GM08714 (cell line): ENCODE results near the gene ZNF727.
"Not testable (repeated sequence)": the region's sequence is repeated elsewhere in the genome, so short reads cannot be mapped to it uniquely, and the experiment has no call there.

ENCODE experiments used
- H3K4me3 ChIP-seq: fragments of 200-500 bp; sonication (Bioruptor generic); 2 replicates; pipeline ENCODE4 v1.5.1; 2014; ENCODE audit warnings: mild to moderate bottlenecking, low read length, inconsistent platforms
- ZNF274 ChIP-seq: IDR thresholded peaks from 2 replicates; pipeline ENCODE4 v1.6.1; 2012; ENCODE audit warnings: mild to moderate bottlenecking, low read depth, low read length

The ZNF727 gene

DNA sequence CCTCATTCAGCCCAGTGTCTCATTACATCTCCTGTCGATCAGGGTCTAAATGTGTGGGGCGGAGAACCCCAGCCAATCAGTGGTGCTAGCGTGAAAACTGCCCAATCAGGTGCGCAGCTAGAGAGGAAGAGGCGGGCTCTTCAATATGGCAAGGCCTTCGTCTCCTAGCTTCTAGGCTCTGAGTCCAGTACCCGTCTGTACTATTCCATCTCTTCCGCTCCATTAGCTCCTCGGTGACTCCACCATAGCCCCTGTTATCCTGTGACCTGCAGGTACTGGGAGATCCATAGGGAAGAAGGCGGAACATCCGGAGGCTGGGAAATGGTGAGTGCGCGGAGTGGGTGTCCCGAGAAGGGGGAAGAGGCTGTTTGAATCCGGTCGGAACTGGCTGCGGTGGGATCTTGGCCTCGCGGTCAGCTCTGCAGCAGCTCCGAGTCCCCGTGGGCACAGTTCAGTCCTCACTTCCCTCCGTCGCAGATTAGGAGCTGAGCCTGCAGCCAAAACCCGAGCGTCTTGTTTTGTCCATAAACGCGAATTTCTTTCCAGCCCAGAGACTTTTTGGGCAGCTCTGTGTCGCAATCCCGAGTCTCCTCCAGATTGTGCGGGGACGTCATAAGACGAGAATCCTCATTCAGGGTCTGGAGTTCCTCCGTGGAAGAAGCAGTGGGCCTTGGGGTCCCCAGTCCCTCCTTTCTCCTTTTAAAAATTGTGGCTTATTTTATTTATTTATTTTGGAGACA is at the start of gene ZNF727:
TSS of gene ZNF727 (plus strand) at position 134 of the 740 bp plus-strand sequence. CDS start at position 322, 188 bp downstream.
- no peak for TF ChIP-seq ZNF274

DNA sequence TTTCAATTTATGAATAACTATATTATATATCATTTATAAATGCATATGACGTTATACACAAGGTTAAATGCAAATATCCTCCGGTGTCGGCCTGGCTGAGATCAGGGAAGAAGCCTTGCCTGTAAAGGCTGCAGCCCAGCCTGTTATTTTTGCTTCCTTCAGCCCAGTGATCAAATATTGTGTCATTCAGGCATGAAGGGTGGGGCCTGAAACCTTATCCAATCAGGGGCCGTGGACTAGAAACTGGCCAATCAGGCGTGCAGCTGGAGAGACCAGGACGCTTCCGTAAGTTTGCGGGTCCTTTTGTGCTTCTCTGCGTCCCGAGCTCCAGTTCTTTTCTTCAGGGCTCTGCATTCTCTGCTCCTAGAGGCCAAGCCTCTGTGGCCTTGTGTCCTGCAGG is 46.7 kb upstream of the ZNF727 start, which contains the start of gene ZNF722:
TSS of gene ZNF722 (plus strand) at position 301 of the 400 bp plus-strand sequence. CDS start 113 bp downstream, outside the sequence.
- no peak for TF ChIP-seq ZNF274
- H3K4me3 ChIP-seq = no peak within 1 kb of the TSS

More for the DNA sequence above, at the start of gene ZNF727:
- no peak within 1 kb of the TSS for H3K4me3 ChIP-seq

DNA sequence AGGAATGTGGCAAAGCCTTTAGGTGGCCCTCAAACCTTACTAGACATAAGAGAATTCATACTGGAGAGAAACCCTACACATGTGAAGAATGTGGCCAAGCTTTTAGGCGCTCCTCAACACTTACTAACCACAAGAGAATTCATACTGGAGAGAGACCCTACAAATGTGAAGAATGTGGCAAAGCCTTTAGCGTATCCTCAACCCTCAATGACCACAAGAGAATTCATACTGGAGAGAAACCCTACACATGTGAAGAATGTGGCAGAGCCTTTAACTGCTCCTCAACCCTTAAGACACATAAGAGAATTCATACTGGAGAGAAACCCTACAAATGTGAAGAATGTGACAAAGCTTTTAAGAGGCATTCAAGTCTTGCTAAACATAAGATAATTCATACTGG is 29.7 kb upstream of the ZNF727 start:
- not testable (repeated sequence) for H3K4me3 ChIP-seq
- peak; percentile 74 for TF ChIP-seq ZNF274

DNA sequence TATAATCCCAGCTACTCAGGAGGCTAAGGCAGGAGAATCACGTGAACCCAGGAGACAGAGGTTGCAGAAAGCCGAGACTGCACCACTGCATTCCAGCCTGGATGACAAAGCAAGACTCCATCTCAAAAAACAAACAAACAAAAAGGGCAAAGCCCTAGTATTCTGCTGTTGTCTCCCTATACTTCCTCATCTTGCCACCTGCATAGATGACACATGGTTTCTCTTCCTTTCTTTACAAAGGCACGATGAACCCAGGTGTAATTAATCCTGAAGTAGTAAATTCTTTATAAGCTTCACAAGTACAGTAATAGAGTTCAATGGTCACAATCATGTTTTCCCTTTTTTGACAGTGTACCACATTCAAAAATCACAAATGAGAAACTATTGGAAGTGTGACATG is 9.8 kb upstream of the ZNF727 start:
- TF ChIP-seq ZNF274 = no peak
- H3K4me3 ChIP-seq = no peak overlapping the region

GRCh38 chr7:64037095-64037494 is 8.1 kb upstream of the ZNF727 start:
- no peak for TF ChIP-seq ZNF274
- no peak overlapping the region for H3K4me3 ChIP-seq

DNA sequence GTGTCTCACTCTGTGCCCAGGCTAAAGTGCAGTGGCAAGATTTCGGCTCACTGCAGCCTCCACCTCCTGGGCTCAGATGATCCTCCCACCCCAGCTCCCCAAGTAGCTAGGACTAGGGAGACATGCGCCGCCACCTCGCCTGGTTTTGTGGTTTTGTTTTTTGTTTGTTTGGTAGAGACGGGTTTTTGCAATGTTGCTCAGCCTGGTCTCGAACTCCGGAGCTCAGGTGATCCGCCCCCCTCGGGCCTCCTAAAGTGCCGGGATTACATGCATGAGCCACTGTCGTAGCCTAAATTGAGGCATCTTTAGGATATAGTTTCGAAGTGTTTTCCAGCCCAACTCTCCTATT is 781 bp downstream of the ZNF727 start:
- TF ChIP-seq ZNF274 = no peak
- no peak overlapping the region for H3K4me3 ChIP-seq

- peak; percentile 40; the same call in 1 of the 2 replicates for TF ChIP-seq ZNF274
- not testable (repeated sequence) for H3K4me3 ChIP-seq
Measured at GRCh38 chr7:64077837-64078698, 32.8 kb downstream of the ZNF727 start.

GRCh38 chr7:64078699-64078994 is 33.4 kb downstream of the ZNF727 start:
- TF ChIP-seq ZNF274 = peak; percentile 47; the same call in 1 of the 2 replicates
- H3K4me3 ChIP-seq = no peak overlapping the region

- TF ChIP-seq ZNF274 = no peak
- H3K4me3 ChIP-seq = no peak overlapping the region
Measured at GRCh38 chr7:64087501-64087900, 42.3 kb downstream of the ZNF727 start.

DNA sequence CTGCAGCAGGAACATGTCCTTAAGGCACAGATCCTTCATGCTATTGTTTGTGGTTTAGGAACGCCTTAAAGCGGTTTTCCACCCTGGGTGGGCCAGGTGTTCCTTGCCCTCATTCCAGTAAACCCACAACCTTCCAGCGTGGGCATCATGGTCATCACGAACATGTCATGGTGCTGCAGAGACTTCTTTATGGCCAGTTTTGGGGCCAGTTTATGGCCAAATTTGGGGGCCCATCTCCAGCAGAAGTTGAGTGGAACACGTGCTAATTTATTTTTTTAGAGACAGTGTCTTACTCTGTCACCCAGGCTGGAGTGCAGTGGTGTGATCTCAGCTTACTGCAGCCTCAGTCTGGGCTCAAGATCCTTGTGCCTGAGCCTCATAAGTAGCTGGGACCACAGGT is 43.6 kb downstream of the ZNF727 start:
- H3K4me3 ChIP-seq = not testable (repeated sequence)
